ENCODE results near the gene CENPP.
"Not testable (repeated sequence)": the region's sequence is repeated elsewhere in the genome, so short reads cannot be mapped to it uniquely, and the experiment has no call there.

CENPP gene

GRCh38 chr9:92397853-92398252 is 72.1 kb downstream of the CENPP start:
- H3K4me1 ChIP-seq (ENCODE audit: control insufficient read depth, insufficient read depth, low read length): no peaks in the 10 kb centered on the region
- no peak for DNase-seq (ENCODE audit: low read depth, low spot score)
- no CpG with 5 or more reads among the region's 3 CpGs for WGBS (ENCODE audit: insufficient coverage, insufficient read length)
- no peaks in the 10 kb centered on the region for H3K9me3 ChIP-seq (ENCODE audit: control insufficient read depth, insufficient read depth, low read length)
- no peak overlapping the region for H3K27ac ChIP-seq (ENCODE audit: low read length)
- H3K27me3 ChIP-seq (ENCODE audit: control insufficient read depth, insufficient read depth, low read length): no peaks in the 10 kb centered on the region
- H3K36me3 ChIP-seq (ENCODE audit: control insufficient read depth, insufficient read depth, low read length): no peaks in the 10 kb centered on the region
- no peak overlapping the region for H3K4me3 ChIP-seq (ENCODE audit: low read length)

GRCh38 chr9:92402360-92402759 is 76.6 kb downstream of the CENPP start:
- no peaks in the 10 kb centered on the region for H3K4me1 ChIP-seq (ENCODE audit: control insufficient read depth, insufficient read depth, low read length)
- no peak for DNase-seq (ENCODE audit: low read depth, low spot score)
- H3K27me3 ChIP-seq (ENCODE audit: control insufficient read depth, insufficient read depth, low read length): no peaks in the 10 kb centered on the region
- H3K9me3 ChIP-seq (ENCODE audit: control insufficient read depth, insufficient read depth, low read length): no peaks in the 10 kb centered on the region
- WGBS (ENCODE audit: insufficient coverage, insufficient read length): no CpG with 5 or more reads among the region's 1 CpG
- no peak overlapping the region for H3K27ac ChIP-seq (ENCODE audit: low read length)
- H3K36me3 ChIP-seq (ENCODE audit: control insufficient read depth, insufficient read depth, low read length): no peaks in the 10 kb centered on the region
- no peak overlapping the region for H3K4me3 ChIP-seq (ENCODE audit: low read length)

- Histone ChIP-seq H3K27ac (ENCODE audit: low read length) (no peak overlapping the region), H3K27me3 (ENCODE audit: control insufficient read depth, insufficient read depth, low read length) (no peaks in the 10 kb centered on the region), H3K9me3 (ENCODE audit: control insufficient read depth, insufficient read depth, low read length) (no peaks in the 10 kb centered on the region), H3K4me3 (ENCODE audit: low read length) (no peak overlapping the region), H3K4me1 (ENCODE audit: control insufficient read depth, insufficient read depth, low read length) (no peaks in the 10 kb centered on the region), H3K36me3 (ENCODE audit: control insufficient read depth, insufficient read depth, low read length) (no peaks in the 10 kb centered on the region)
- WGBS (ENCODE audit: insufficient coverage, insufficient read length): 100% methylated on average over 1 of the region's 5 CpGs
- no peak for DNase-seq (ENCODE audit: low read depth, low spot score)
Observed at GRCh38 chr9:92402826-92403745, 77.3 kb downstream of the CENPP start.

GRCh38 chr9:92404042-92404836 is 78.5 kb downstream of the CENPP start, which contains the start of gene OGN:
TSS of gene OGN (minus strand) at chr9:92404578. CDS start at chr9:92403407, 1,171 bp downstream.
- no peak for DNase-seq (ENCODE audit: low read depth, low spot score)
- Histone ChIP-seq H3K27me3 (ENCODE audit: control insufficient read depth, insufficient read depth, low read length) (no peaks in the 10 kb centered on the region), H3K36me3 (ENCODE audit: control insufficient read depth, insufficient read depth, low read length) (no peaks in the 10 kb centered on the region), H3K9me3 (ENCODE audit: control insufficient read depth, insufficient read depth, low read length) (no peaks in the 10 kb centered on the region), H3K4me3 (ENCODE audit: low read length) (no peak within 1 kb of the TSS), H3K27ac (ENCODE audit: low read length) (no peak within 1 kb of the TSS), H3K4me1 (ENCODE audit: control insufficient read depth, insufficient read depth, low read length) (no peaks in the 10 kb centered on the region)
- no CpG with 5 or more reads among the region's 5 CpGs for WGBS (ENCODE audit: insufficient coverage, insufficient read length)

- DNase-seq (ENCODE audit: low read depth, low spot score): no peak
- Histone ChIP-seq H3K4me1 (ENCODE audit: control insufficient read depth, insufficient read depth, low read length) (no peaks in the 10 kb centered on the region), H3K27ac (ENCODE audit: low read length) (no peak overlapping the region), H3K9me3 (ENCODE audit: control insufficient read depth, insufficient read depth, low read length) (no peaks in the 10 kb centered on the region), H3K27me3 (ENCODE audit: control insufficient read depth, insufficient read depth, low read length) (no peaks in the 10 kb centered on the region), H3K36me3 (ENCODE audit: control insufficient read depth, insufficient read depth, low read length) (no peaks in the 10 kb centered on the region), H3K4me3 (ENCODE audit: low read length) (no peak overlapping the region)
- no CpG with 5 or more reads among the region's 4 CpGs for WGBS (ENCODE audit: insufficient coverage, insufficient read length)
Observed at GRCh38 chr9:92405818-92406217, 80.1 kb downstream of the CENPP start.

- WGBS (ENCODE audit: insufficient coverage, insufficient read length): no CpG with 5 or more reads among the region's 3 CpGs
- Histone ChIP-seq H3K36me3 (ENCODE audit: control insufficient read depth, insufficient read depth, low read length) (no peaks in the 10 kb centered on the region), H3K4me1 (ENCODE audit: control insufficient read depth, insufficient read depth, low read length) (no peaks in the 10 kb centered on the region), H3K27ac (ENCODE audit: low read length) (no peak overlapping the region), H3K27me3 (ENCODE audit: control insufficient read depth, insufficient read depth, low read length) (no peaks in the 10 kb centered on the region), H3K9me3 (ENCODE audit: control insufficient read depth, insufficient read depth, low read length) (no peaks in the 10 kb centered on the region), H3K4me3 (ENCODE audit: low read length) (no peak overlapping the region)
- DNase-seq (ENCODE audit: low read depth, low spot score): no peak
Observed at GRCh38 chr9:92406477-92406876, 80.7 kb downstream of the CENPP start.

GRCh38 chr9:92407818-92408217 is 82.1 kb downstream of the CENPP start:
- no CpG with 5 or more reads among the region's 2 CpGs for WGBS (ENCODE audit: insufficient coverage, insufficient read length)
- H3K36me3 ChIP-seq (ENCODE audit: control insufficient read depth, insufficient read depth, low read length): no peaks in the 10 kb centered on the region

DNA sequence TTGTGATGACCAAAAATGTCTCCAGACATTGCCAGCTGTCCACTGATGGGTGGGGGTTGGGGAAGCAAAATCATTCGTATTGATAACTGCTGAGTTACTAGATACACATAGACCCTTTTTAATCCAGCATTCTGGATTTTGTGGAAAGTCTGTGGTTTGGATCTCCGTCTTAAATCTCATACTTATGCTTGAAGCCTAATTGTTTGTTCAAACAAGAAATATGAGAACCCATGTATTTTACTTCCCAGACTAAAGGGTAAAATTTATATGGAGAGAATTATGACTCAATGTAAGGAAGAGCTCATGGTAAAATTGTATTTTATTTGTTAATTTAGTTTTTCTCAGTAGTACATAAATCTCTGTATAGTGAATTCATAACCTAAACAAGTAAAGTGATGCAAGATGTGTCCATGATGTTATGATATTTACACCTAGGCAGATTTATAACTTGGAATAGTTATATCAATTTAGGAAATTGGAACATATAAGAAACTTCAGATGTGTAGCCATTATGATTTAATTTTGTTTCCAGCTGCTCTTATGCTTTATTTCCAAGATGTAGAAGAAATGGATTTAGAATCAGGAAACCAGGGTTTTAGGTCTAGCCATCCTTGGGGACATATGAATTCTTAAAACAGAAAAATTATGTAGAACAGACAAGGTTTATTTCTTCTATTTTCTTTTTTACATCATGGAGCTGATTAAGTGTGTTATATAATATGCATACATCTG is 83.2 kb downstream of the CENPP start:
- Histone ChIP-seq H3K36me3 (ENCODE audit: control insufficient read depth, insufficient read depth, low read length) (no peaks in the 10 kb centered on the region), H3K9me3 (ENCODE audit: control insufficient read depth, insufficient read depth, low read length) (no peaks in the 10 kb centered on the region), H3K4me3 (ENCODE audit: low read length) (no peak overlapping the region), H3K27me3 (ENCODE audit: control insufficient read depth, insufficient read depth, low read length) (no peaks in the 10 kb centered on the region), H3K4me1 (ENCODE audit: control insufficient read depth, insufficient read depth, low read length) (no peaks in the 10 kb centered on the region), H3K27ac (ENCODE audit: low read length) (no peak overlapping the region)
- no CpG with 5 or more reads among the region's 2 CpGs for WGBS (ENCODE audit: insufficient coverage, insufficient read length)
- no peak for DNase-seq (ENCODE audit: low read depth, low spot score)

More at GRCh38 chr9:92407818-92408217, 82.1 kb downstream of the CENPP start:
- H3K9me3 ChIP-seq (ENCODE audit: control insufficient read depth, insufficient read depth, low read length): no peaks in the 10 kb centered on the region
- H3K27me3 ChIP-seq (ENCODE audit: control insufficient read depth, insufficient read depth, low read length): no peaks in the 10 kb centered on the region
- H3K4me1 ChIP-seq (ENCODE audit: control insufficient read depth, insufficient read depth, low read length): no peaks in the 10 kb centered on the region
- no peak for DNase-seq (ENCODE audit: low read depth, low spot score)
- H3K4me3 ChIP-seq (ENCODE audit: low read length): no peak overlapping the region
- H3K27ac ChIP-seq (ENCODE audit: low read length): no peak overlapping the region

DNA sequence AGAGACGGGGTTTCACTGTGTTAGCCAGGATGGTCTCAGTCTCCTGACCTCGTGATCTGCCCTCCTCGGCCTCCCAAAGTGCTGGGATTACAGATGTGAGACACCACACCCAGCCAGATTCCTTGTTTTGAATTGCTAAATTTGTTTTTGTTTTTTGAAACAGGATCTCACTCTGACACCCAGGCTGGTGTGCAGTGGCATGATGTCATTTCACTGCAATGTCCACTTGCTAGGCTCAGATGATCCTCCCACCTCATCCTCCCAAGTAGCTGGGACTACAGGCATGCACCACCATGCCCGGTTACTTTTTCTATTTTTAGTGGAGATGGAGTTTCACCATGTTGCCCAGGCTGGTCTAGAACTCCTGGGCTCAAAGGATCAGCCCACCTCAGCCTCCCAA is 85.4 kb downstream of the CENPP start:
- H3K36me3 ChIP-seq (ENCODE audit: control insufficient read depth, insufficient read depth, low read length); H3K27ac ChIP-seq (ENCODE audit: low read length); DNase-seq (ENCODE audit: low read depth, low spot score); H3K9me3 ChIP-seq (ENCODE audit: control insufficient read depth, insufficient read depth, low read length); H3K27me3 ChIP-seq (ENCODE audit: control insufficient read depth, insufficient read depth, low read length); H3K4me3 ChIP-seq (ENCODE audit: low read length); H3K4me1 ChIP-seq (ENCODE audit: control insufficient read depth, insufficient read depth, low read length): not testable (repeated sequence)
- WGBS (ENCODE audit: insufficient coverage, insufficient read length): no CpG with 5 or more reads among the region's 4 CpGs

GRCh38 chr9:92414566-92414965 is 88.8 kb downstream of the CENPP start:
- H3K27ac ChIP-seq (ENCODE audit: low read length): no peak overlapping the region
- no peak for DNase-seq (ENCODE audit: low read depth, low spot score)
- no peaks in the 10 kb centered on the region for H3K36me3 ChIP-seq (ENCODE audit: control insufficient read depth, insufficient read depth, low read length)
- no peaks in the 10 kb centered on the region for H3K4me1 ChIP-seq (ENCODE audit: control insufficient read depth, insufficient read depth, low read length)
- H3K4me3 ChIP-seq (ENCODE audit: low read length): no peak overlapping the region
- WGBS (ENCODE audit: insufficient coverage, insufficient read length): no CpG with 5 or more reads among the region's 1 CpG
- no peaks in the 10 kb centered on the region for H3K27me3 ChIP-seq (ENCODE audit: control insufficient read depth, insufficient read depth, low read length)
- no peaks in the 10 kb centered on the region for H3K9me3 ChIP-seq (ENCODE audit: control insufficient read depth, insufficient read depth, low read length)
